ENCODE results near the gene NEIL3. TPM values are rescaled to one million over a fixed set of nuclear protein-coding genes. Genes with fewer than 3 reads are reported as not detected.

NEIL3 gene
- total and polyA plus RNA-seq, 2 donors (not counting 1 experiment from before 2014, with no cell fraction given), result 0.15 TPM; not detected in 1

DNA sequence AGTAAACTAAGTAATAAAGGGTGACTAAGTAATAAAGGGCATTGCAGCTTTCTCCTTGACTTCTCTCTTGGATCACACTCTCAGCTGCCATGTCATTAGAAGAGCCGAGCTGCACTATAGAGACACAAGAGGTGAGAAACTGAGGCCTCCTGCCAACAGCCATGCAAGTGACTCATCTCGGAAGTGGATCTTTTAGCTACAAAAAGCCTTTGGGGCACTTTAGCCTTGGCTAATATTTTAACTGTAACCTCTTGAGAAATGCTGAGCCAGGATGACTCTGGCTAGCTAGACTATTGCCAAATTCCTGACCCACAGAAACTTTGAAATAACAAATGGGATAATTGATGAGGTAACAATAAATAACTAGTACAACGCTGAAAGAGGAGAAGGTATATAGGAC lies 1.5 kb upstream of the NEIL3 start:
- H3K36me3 ChIP-seq (replicated peaks in 1 of 2; ENCODE audit: control extremely low read depth in 1 of 2, control insufficient read depth in 1 of 2, extremely low read depth in 1 of 2, insufficient read depth in 2 of 2, low read length in 1 of 2), result no peaks in the 10 kb centered on the region
- no peak overlapping the region for H3K9ac ChIP-seq (ENCODE audit: low read length)
- no peaks in the 10 kb centered on the region for H3K79me2 ChIP-seq (ENCODE audit: control insufficient read depth, insufficient read depth, low read length)
- Mint-ChIP-seq H3K27ac (no peak overlapping the region), H3K9me3 (ENCODE audit: insufficient read depth) (no peaks in the 10 kb centered on the region), H3K27me3 (no peaks in the 10 kb centered on the region), H3K4me1 (peaks cover 13% of the 10 kb centered on the region), H3K4me3 (no peak overlapping the region)
- DNase-seq (no peak), ATAC-seq (ENCODE audit: low read depth) (no peak)
- intact Hi-C loops (cut with micrococcal nuclease), result loop anchor here (2.0 kb wide), 2 partner anchors 989 to 1113 kb away; partner anchors contain the start of genes SPATA4 and SPCS3
- peaks cover 5 to 9% of the 10 kb centered on the region in 2 donors for H3K4me1 ChIP-seq (ENCODE audit: control insufficient read depth in 2 of 2, insufficient read depth in 2 of 2, low read length in 2 of 2)
- no peak overlapping the region for H3K4me3 ChIP-seq (ENCODE audit: control extremely low read depth in 1 of 5, extremely low read depth in 1 of 5, insufficient read depth in 1 of 5, low read depth in 2 of 5, low read length in 4 of 5)
- no peak overlapping the region for H3K4me2 ChIP-seq (replicated peaks; ENCODE audit: low read depth, low read length, poor library complexity, severe bottlenecking)
- H2AFZ ChIP-seq (ENCODE audit: insufficient read depth, low read depth, low read length, poor library complexity, severe bottlenecking), result peak overlapping the region; percentile 0
- CTCF ChIA-PET, result interaction anchor here (1.1 kb wide), 1 partner anchor 20 kb away, joined by 3 read pairs; no protein-coding TSS in a partner anchor
- TF ChIP-seq, protein P1, sequence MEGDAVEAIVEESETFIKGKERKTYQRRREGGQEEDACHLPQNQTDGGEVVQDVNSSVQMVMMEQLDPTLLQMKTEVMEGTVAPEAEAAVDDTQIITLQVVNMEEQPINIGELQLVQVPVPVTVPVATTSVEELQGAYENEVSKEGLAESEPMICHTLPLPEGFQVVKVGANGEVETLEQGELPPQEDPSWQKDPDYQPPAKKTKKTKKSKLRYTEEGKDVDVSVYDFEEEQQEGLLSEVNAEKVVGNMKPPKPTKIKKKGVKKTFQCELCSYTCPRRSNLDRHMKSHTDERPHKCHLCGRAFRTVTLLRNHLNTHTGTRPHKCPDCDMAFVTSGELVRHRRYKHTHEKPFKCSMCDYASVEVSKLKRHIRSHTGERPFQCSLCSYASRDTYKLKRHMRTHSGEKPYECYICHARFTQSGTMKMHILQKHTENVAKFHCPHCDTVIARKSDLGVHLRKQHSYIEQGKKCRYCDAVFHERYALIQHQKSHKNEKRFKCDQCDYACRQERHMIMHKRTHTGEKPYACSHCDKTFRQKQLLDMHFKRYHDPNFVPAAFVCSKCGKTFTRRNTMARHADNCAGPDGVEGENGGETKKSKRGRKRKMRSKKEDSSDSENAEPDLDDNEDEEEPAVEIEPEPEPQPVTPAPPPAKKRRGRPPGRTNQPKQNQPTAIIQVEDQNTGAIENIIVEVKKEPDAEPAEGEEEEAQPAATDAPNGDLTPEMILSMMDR (IDR thresholded peaks at IDR 0.05), result no peak
- TF ChIP-seq EZH2 (IDR thresholded peaks at IDR 0.05; ENCODE audit: borderline replicate concordance, insufficient read depth, low read depth, low read length, poor library complexity, severe bottlenecking), result no peak
- H4K20me1 ChIP-seq (ENCODE audit: control insufficient read depth, insufficient read depth, low read length, poor library complexity, severe bottlenecking), result no peaks in the 10 kb centered on the region
- 94% methylated on average over 2 of the region's 3 CpGs for WGBS (ENCODE audit: insufficient coverage)
- POLR2A ChIA-PET, result no interaction called here
- H3K9me3 ChIP-seq (ENCODE audit: control extremely low read depth in 1 of 3, control insufficient read depth in 2 of 3, insufficient read depth in 1 of 3, low read length in 2 of 3), result no peaks in the 10 kb centered on the region
- H3K27ac ChIP-seq (ENCODE audit: low read length in 2 of 2), result no peak overlapping the region
- no peaks in the 10 kb centered on the region for H3K27me3 ChIP-seq (replicated peaks in 1 of 4; ENCODE audit: control extremely low read depth in 1 of 4, control insufficient read depth in 3 of 4, insufficient read depth in 4 of 4, low read length in 3 of 4)

DNA sequence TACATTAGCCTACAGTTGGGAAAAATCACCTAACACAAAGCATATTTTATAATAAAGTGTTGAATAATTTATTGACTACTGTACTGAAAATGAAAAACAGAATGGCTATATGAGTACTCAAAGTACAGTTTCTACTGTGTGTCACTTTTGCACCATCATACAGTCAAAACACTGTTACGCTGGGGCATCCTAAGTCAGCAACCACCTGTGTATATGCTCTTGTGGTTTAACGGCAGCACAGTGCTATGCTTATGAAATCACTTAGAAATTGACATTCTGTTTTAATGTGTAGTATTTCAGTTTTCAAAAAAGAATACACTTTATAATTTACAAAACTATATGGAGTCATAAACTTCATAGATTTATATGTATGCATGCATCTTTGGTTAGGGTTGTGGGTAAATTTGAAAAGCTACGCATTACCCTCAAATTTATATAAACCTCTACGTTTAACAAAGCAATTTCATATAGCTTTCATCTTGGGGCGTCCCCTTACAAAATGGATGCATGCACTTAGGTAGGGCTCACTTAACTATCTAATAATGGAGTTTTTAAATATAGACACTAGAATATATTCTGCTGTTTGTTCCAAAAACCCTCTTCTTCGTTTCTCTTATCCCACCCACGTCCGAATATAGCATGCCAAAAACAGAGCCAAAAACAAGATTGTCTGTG lies 690 bp upstream of the NEIL3 start:
- peaks cover 5 to 9% of the 10 kb centered on the region in 2 donors for H3K4me1 ChIP-seq (ENCODE audit: control insufficient read depth in 2 of 2, insufficient read depth in 2 of 2, low read length in 2 of 2)
- CTCF ChIA-PET, result interaction anchor here (1.1 to 1.4 kb wide), 2 partner anchors 21 to 30 kb away, joined by 3 to 5 read pairs; no protein-coding TSS in a partner anchor
- intact Hi-C loops (cut with micrococcal nuclease), result loop anchor here (1.0 to 2.0 kb wide), 3 partner anchors 133 to 1114 kb away; partner anchors contain the start of genes AGA, SPATA4 and SPCS3

More for the DNA sequence above, 690 bp upstream of the NEIL3 start:
- Histone ChIP-seq H3K79me2 (ENCODE audit: control insufficient read depth, insufficient read depth, low read length) (no peaks in the 10 kb centered on the region), H3K9me3 (ENCODE audit: control extremely low read depth in 1 of 3, control insufficient read depth in 2 of 3, insufficient read depth in 1 of 3, low read length in 2 of 3) (no peaks in the 10 kb centered on the region), H3K27me3 (replicated peaks in 1 of 4; ENCODE audit: control extremely low read depth in 1 of 4, control insufficient read depth in 3 of 4, insufficient read depth in 4 of 4, low read length in 3 of 4) (no peaks in the 10 kb centered on the region), H3K27ac (ENCODE audit: low read length in 2 of 2) (no peak overlapping the region), H3K9ac (ENCODE audit: low read length) (peak overlapping the region; percentile 65), H3K4me3 (ENCODE audit: control extremely low read depth in 1 of 5, extremely low read depth in 1 of 5, insufficient read depth in 1 of 5, low read depth in 2 of 5, low read length in 4 of 5) (peak overlapping the region; percentile 55 to 79 (median 67)), H4K20me1 (ENCODE audit: control insufficient read depth, insufficient read depth, low read length, poor library complexity, severe bottlenecking) (no peaks in the 10 kb centered on the region), H3K4me2 (replicated peaks; ENCODE audit: low read depth, low read length, poor library complexity, severe bottlenecking) (peak overlapping the region; percentile 70), H2AFZ (ENCODE audit: insufficient read depth, low read depth, low read length, poor library complexity, severe bottlenecking) (peak overlapping the region; percentile 72), H3K36me3 (replicated peaks in 1 of 2; ENCODE audit: control extremely low read depth in 1 of 2, control insufficient read depth in 1 of 2, extremely low read depth in 1 of 2, insufficient read depth in 2 of 2, low read length in 1 of 2) (no peaks in the 10 kb centered on the region)
- peak overlapping the region; percentile 94 for H3K4me3 Mint-ChIP-seq
- H3K9me3 Mint-ChIP-seq (ENCODE audit: insufficient read depth), result no peaks in the 10 kb centered on the region
- POLR2A ChIA-PET, result interaction anchor here (0.8 kb wide), 1 partner anchor 134 kb away, joined by 3 read pairs; the partner anchor contains the start of gene AGA
- H3K27me3 Mint-ChIP-seq, result no peaks in the 10 kb centered on the region
- ATAC-seq (ENCODE audit: low read depth), result no peak
- TF ChIP-seq, protein P1 (IDR thresholded peaks at IDR 0.05), result no peak
- TF ChIP-seq EZH2 (IDR thresholded peaks at IDR 0.05; ENCODE audit: borderline replicate concordance, insufficient read depth, low read depth, low read length, poor library complexity, severe bottlenecking), result no peak
- H3K27ac Mint-ChIP-seq, result peak overlapping the region; percentile 62
- H3K4me1 Mint-ChIP-seq, result peaks cover 13% of the 10 kb centered on the region
- no CpG with 5 or more reads among the region's 8 CpGs for WGBS (ENCODE audit: insufficient coverage)
- DNase-seq, result no peak
